ENCODE measurements around the gene GAS7.
"Not testable (repeated sequence)": the region's sequence is repeated elsewhere in the genome, so short reads cannot be mapped to it uniquely, and the experiment has no call there.

The GAS7 gene

GRCh38 chr17:10031127-10031526 is 167.3 kb downstream of the GAS7 start:
- no peak for DNase-seq (ENCODE audit: low read depth in 3 of 3, low spot score in 1 of 3)

DNA sequence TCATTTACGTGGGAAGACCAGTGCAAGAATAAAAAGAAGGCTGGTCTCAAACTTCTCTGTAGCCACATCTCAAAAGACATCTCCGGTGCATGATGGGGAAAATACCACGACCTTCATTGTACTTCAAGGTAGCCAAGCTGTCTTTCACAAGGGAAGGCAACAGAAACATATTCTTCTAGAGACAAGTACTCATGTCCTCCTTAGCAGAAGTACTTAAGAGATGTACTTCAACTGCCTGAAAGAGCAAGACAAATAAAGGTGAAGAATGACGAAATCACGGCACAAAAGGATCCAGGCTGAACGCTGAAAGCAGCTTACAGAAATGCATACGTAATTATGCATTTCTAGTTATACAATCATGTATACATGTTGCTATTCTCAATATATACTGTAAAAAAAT is 169.3 kb downstream of the GAS7 start:
- DNase-seq (ENCODE audit: low read depth in 3 of 3, low spot score in 1 of 3) = no peak

- no peak for DNase-seq (ENCODE audit: low read depth in 3 of 3, low spot score in 1 of 3)
These were observed 172.2 kb downstream of the GAS7 start for GRCh38 chr17:10025976-10026901.

GRCh38 chr17:10025224-10025623 is 173.2 kb downstream of the GAS7 start:
- DNase-seq (ENCODE audit: low read depth in 3 of 3, low spot score in 1 of 3) = no peak

DNA sequence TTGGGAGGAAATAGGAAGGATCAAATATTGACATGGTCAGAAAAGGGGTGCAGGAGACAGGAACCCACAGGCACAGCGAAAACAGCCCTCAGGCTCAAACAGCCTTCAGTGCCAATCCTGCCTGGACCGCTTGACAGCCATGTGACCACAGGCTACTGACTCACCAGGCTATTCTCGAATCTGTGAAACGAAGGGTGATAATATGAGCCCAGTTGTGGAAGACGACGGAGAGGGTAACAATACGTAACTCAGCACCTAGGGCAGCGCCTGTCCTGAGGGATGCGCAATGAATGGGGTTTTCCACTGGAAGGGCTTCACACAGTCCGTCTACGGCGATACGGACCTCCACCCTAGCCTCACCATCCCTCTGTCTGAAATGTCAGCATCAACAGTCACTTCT is 176.0 kb downstream of the GAS7 start:
- no peak for DNase-seq (ENCODE audit: low read depth in 3 of 3, low spot score in 1 of 3)

- DNase-seq (ENCODE audit: low read depth in 3 of 3, low spot score in 1 of 3) = no peak
These were observed 177.0 kb downstream of the GAS7 start for GRCh38 chr17:10021272-10021984.

GRCh38 chr17:10019941-10020451 is 178.4 kb downstream of the GAS7 start:
- DNase-seq (ENCODE audit: low read depth in 3 of 3, low spot score in 1 of 3) = no peak

- DNase-seq (ENCODE audit: low read depth in 3 of 3, low spot score in 1 of 3) = no peak
These were observed 179.9 kb downstream of the GAS7 start for GRCh38 chr17:10018461-10018891.

GRCh38 chr17:10016958-10017570 is 181.3 kb downstream of the GAS7 start:
- not testable (repeated sequence) for DNase-seq (ENCODE audit: low read depth in 3 of 3, low spot score in 1 of 3)

DNA sequence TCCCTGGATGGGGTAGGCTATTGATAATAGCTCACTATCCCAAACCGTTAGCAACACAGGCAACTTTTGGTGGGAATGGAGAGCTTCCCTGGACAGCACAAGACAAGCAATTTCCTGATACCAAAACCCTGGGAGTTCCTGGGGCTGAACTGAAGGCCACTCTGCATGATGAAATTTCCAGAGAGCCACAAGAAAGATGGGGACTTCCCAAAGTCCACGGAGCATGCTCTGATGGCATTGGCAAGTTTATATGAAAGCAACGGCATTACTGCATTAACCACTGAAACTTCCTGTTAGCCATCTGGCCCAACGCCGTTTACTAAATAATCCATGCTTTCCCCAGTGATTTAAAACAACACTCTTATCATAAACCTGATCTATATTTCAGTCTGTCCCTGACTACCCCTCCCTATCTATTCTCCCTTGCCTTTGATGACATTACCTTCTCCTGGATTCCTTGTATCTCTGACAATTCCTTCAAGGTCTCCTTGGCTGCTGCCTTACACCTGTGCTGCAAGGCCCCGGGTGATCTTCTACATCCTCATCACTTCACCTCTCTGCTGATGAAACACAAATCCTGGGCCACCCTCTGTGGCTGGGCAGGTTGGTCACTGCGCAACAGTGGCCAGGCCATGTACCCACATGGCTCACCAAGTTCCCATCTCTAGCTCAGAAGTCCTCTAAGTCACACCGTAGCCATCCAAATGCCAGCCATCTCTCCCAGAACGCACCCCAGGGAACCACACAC is 184.9 kb downstream of the GAS7 start:
- DNase-seq (ENCODE audit: low read depth in 3 of 3, low spot score in 1 of 3) = no peak

DNA sequence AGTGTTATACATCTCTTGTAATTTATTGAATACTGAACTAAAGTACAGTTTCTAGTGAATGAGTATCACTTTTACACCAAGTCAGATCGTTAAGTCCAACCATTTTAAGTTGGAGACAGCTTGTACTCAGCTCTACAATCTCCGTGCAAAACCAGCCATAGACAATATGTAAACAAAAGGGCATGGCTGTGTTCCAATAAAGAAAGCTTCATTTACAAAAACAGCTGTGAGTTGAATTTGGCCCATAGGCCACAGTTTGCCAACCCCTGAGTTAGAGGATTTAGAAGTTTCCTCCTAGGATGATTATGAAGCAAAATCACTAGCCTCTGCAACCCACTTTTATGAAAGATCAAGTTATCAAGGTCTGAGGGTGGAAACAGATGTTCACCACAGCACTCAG is 187.7 kb downstream of the GAS7 start:
- no peak for DNase-seq (ENCODE audit: low read depth in 3 of 3, low spot score in 1 of 3)

DNA sequence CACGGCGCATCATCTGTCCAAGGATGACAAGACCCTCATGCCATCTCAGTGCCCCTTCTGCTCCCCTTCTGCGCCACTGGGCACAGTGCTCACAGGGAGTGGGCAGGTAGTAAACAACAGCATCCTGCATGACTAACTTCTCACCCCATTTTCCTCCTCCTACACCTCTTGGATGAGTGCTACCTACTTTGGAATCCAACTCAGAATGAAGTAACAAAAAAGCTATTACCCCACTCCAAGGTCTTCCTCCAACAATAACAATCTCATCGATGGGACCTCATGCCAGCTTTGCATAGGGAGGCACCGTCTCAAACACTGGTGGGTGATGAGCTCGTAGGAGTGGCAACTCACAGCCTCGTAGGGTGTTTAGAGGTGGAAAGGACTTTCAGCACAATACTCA is 194.7 kb downstream of the GAS7 start:
- DNase-seq (ENCODE audit: low read depth in 3 of 3, low spot score in 1 of 3) = no peak

DNA sequence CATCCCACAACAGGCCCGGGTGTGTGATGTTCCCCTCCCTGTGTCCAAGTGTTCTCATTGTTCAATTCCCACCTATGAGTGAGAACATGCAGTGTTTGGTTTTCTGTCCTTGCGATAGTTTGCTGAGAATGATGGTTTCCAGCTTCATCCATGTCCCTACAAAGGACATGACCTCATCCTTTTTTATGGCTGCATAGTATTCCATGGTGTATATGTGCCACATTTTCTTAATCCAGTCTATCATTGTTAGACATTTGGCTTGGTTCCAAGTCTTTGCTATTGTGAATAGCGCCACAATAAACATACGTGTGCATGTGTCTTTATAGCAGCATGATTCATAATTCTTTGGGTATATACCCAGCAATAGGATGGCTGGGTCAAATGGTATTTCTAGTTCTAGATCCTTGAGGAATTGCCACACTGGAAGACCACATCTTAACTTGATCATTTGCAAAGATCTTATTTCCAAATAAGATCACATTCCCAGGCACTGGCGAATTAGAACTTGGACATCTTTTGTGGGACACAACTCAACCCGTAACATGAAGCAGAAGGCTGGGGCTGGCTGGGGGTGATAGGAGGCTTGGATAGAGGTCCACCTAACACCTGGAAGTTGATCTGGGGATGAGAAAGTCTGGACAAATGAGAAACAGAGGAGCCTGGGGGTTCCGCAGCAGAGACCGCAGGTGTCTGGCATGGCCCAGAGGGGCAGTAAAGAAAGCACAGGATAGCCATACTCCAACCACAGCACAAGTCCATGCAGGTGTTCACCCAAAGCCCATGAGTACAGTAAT is 195.6 kb downstream of the GAS7 start:
- not testable (repeated sequence) for DNase-seq (ENCODE audit: low read depth in 3 of 3, low spot score in 1 of 3)

DNA sequence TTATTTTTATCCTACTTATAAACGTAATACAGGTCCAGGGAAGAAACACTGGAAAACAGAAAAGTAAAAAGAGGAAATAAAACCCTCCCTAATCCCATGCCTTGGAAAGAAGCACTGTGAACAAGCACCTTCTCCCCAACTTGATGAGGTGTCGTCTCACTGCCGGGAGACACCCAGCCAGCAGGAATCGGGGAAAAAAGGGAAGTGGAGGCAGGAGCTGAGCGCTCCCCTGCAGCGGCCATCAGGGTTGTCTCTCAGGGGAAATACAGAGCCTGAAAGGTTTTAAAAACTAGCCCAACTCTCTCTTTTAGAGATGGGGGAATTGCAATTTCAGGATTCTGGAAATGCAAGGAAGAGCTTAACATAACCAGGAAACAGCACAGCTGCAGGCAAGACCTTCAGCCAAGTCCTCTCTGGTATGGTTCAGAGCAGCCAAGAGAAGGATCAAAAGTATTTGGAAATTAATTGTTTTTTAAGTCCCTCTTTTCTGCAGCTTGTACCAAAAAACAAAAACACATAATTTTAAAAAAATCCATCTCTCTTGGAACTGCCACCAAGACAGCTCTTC is 197.0 kb downstream of the GAS7 start:
- DNase-seq (ENCODE audit: low read depth in 3 of 3, low spot score in 1 of 3) = no peak

DNA sequence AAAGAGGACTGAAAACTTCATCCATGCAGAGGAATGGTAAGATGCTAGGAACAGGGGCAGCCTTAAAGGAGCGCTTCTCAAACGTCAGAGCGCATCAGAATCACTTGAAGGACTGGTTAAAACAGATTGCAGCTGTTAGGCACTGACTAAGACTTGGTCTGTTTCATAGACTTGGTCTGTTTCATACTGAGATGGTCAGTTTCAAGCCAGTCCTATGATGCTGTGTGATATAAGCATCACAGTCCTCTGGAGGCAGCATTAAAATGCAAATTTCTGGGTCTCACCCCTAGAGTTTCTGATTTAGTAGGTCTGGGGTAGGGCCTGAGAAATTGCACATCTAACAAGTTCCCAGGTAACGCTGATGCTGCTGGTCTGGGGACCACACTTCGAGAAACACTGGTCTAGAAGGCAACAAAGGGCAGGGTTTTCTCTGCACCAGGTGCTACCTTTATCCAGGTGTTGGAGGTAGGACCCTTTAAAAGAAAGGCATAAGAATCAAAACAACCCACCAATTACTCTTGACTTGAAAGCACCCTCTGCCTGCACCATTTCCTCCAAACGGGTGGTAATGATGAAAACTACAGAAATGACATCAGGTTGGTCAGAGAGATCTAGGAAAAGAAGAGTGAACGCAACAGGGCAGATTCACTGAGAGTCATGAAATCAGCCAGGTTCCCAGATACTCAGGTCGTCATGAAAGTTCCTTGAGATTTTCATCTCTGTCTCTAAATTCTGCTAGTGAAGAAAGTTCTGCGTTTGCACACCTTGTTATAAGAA is 198.3 kb downstream of the GAS7 start:
- no peak for DNase-seq (ENCODE audit: low read depth in 3 of 3, low spot score in 1 of 3)

DNA sequence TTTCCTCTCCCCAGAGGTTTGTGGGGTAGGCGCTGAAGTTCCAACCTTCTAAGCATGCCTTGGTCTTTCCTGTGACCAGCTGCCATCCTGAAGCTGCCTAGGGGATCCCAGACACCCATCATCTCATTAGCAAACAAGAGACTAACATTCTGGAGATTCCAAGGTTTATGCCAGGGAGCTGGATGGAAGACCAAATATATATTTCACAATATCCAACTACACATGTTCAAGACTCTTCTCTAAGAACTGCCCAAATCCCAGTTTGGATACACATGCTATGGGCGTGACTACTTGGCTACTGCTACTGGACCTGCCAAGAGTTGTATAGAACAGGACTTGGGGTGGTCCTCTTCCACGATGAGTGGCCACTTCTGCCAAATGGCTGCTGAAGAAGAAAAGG is 200.3 kb downstream of the GAS7 start:
- no peak for DNase-seq (ENCODE audit: low read depth in 3 of 3, low spot score in 1 of 3)

DNA sequence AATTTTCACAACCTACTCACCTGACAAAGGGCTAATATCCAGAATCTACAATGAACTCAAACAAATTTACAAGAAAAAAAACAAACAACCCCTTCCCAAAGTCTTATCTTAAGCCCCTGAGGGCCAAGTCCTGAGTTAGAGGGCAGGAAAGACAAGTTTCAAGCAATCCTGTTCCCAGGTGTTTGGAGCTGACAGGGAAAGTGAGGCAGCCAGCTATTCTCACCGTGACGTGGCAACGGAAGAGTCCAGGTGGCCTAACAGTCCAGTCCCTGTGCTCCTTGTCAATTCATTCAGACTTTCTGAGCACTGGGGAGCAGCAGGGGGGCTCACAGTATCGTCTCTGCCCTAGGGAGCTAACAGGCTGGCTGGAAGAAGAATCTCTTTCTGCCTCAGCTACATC is 203.6 kb downstream of the GAS7 start:
- DNase-seq (ENCODE audit: low read depth in 3 of 3, low spot score in 1 of 3) = no peak

DNA sequence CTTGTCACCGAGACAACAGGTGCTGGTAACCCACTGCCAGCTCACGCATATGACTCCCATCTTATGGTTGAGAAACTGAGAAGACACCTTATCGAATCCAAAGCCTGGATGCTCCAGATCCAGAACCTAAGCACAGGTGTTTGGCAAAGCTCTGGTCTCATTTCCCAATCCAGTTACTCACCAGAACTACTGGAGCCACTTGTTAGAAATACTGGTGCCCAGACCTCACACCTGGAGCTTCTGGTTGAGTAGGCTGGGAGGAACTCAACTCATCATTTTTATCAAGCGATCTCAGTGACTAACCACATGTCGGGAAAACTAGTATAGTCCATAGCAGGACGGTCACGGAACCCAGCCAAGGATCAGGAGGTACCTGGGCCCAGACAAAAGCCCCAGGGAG is 206.6 kb downstream of the GAS7 start:
- DNase-seq (ENCODE audit: low read depth in 3 of 3, low spot score in 1 of 3) = no peak

- DNase-seq (ENCODE audit: low read depth in 3 of 3, low spot score in 1 of 3) = no peak
These were observed 207.1 kb downstream of the GAS7 start for GRCh38 chr17:9991351-9991750.
